ENCODE results near the gene PQBP1.

Gene PQBP1

GRCh38 chrX:48890934-48891401 is 6.8 kb upstream of the PQBP1 start:
- no peak overlapping the region for H3K27ac ChIP-seq (ENCODE audit: low read length)
- H3K9me3 ChIP-seq (ENCODE audit: insufficient read depth, low read depth, low read length), result no peaks in the 10 kb centered on the region
- H3K36me3 ChIP-seq (ENCODE audit: insufficient read depth, low read depth, low read length), result peaks cover 24% of the 10 kb centered on the region; the same call in 1 of the 2 replicates
- no peaks in the 10 kb centered on the region for H3K27me3 ChIP-seq (ENCODE audit: insufficient read depth, low read length)
- H3K4me3 ChIP-seq (ENCODE audit: low read length), result peak overlapping the region; percentile 61
- H3K4me1 ChIP-seq (ENCODE audit: insufficient read depth, low read length), result no peaks in the 10 kb centered on the region
- peak overlapping the region; percentile 20; the same call in 1 of the 2 replicates for H3K9ac ChIP-seq (ENCODE audit: low read depth, low read length)

- no peak overlapping the region for H3K27ac ChIP-seq (ENCODE audit: low read length)
Observed at GRCh38 chrX:48891402-48892288, 6.1 kb upstream of the PQBP1 start.

GRCh38 chrX:48892896-48893295 is 4.8 kb upstream of the PQBP1 start:
- H3K27me3 ChIP-seq (ENCODE audit: insufficient read depth, low read length), result no peaks in the 10 kb centered on the region
- H3K9ac ChIP-seq (ENCODE audit: low read depth, low read length), result no peak overlapping the region

More at GRCh38 chrX:48891402-48892288, 6.1 kb upstream of the PQBP1 start:
- no peaks in the 10 kb centered on the region for H3K9me3 ChIP-seq (ENCODE audit: insufficient read depth, low read depth, low read length)
- peaks cover 3% of the 10 kb centered on the region; the same call in 1 of the 2 replicates for H3K4me1 ChIP-seq (ENCODE audit: insufficient read depth, low read length)
- H3K4me3 ChIP-seq (ENCODE audit: low read length), result peak overlapping the region; percentile 61; the same call in 1 of the 2 replicates
- H3K9ac ChIP-seq (ENCODE audit: low read depth, low read length), result peak overlapping the region; percentile 20; the same call in 1 of the 2 replicates
- H3K27me3 ChIP-seq (ENCODE audit: insufficient read depth, low read length), result no peaks in the 10 kb centered on the region
- peaks cover 24% of the 10 kb centered on the region; the same call in 1 of the 2 replicates for H3K36me3 ChIP-seq (ENCODE audit: insufficient read depth, low read depth, low read length)

GRCh38 chrX:48893556-48894348 is 4.0 kb upstream of the PQBP1 start:
- no peaks in the 10 kb centered on the region for H3K27me3 ChIP-seq (ENCODE audit: insufficient read depth, low read length)
- no peak overlapping the region for H3K27ac ChIP-seq (ENCODE audit: low read length)
- no peak overlapping the region for H3K9ac ChIP-seq (ENCODE audit: low read depth, low read length)
- peaks cover 24% of the 10 kb centered on the region; the same call in 1 of the 2 replicates for H3K36me3 ChIP-seq (ENCODE audit: insufficient read depth, low read depth, low read length)
- no peaks in the 10 kb centered on the region for H3K9me3 ChIP-seq (ENCODE audit: insufficient read depth, low read depth, low read length)
- H3K4me3 ChIP-seq (ENCODE audit: low read length), result no peak overlapping the region
- peaks cover 3% of the 10 kb centered on the region; the same call in 1 of the 2 replicates for H3K4me1 ChIP-seq (ENCODE audit: insufficient read depth, low read length)

More at GRCh38 chrX:48892896-48893295, 4.8 kb upstream of the PQBP1 start:
- H3K4me1 ChIP-seq (ENCODE audit: insufficient read depth, low read length), result peaks cover 3% of the 10 kb centered on the region; the same call in 1 of the 2 replicates
- no peaks in the 10 kb centered on the region for H3K9me3 ChIP-seq (ENCODE audit: insufficient read depth, low read depth, low read length)
- H3K36me3 ChIP-seq (ENCODE audit: insufficient read depth, low read depth, low read length), result peaks cover 24% of the 10 kb centered on the region; the same call in 1 of the 2 replicates
- no peak overlapping the region for H3K4me3 ChIP-seq (ENCODE audit: low read length)
- H3K27ac ChIP-seq (ENCODE audit: low read length), result no peak overlapping the region

- no peak overlapping the region for H3K4me3 ChIP-seq (ENCODE audit: low read length)
- no peaks in the 10 kb centered on the region for H3K9me3 ChIP-seq (ENCODE audit: insufficient read depth, low read depth, low read length)
- no peaks in the 10 kb centered on the region for H3K27me3 ChIP-seq (ENCODE audit: insufficient read depth, low read length)
- H3K36me3 ChIP-seq (ENCODE audit: insufficient read depth, low read depth, low read length), result peaks cover 32% of the 10 kb centered on the region; the same call in 1 of the 2 replicates
- H3K4me1 ChIP-seq (ENCODE audit: insufficient read depth, low read length), result peaks cover 3% of the 10 kb centered on the region; the same call in 1 of the 2 replicates
- no peak overlapping the region for H3K9ac ChIP-seq (ENCODE audit: low read depth, low read length)
- H3K27ac ChIP-seq (ENCODE audit: low read length), result no peak overlapping the region
Observed at GRCh38 chrX:48894891-48895290, 2.8 kb upstream of the PQBP1 start.

DNA sequence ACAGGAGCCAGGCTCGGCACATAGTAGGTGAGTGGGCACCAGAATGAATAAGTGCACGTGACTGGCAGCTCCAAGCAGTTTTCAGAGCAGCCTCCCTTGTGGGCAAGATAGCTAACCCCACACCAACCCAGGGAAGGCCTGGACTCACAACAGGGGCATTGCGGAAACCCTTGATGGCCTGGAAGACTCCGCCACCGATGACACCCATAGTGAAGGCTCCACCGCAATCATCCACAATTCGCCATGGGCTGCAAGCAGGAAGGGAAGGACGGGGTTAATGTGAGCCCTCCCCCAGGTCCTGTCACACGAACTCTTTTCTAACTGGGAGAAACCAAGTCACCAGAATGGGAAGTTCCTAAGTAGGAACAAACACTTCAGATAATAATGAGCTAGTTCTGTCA is 1.1 kb upstream of the PQBP1 start:
- H3K27me3 ChIP-seq (ENCODE audit: insufficient read depth, low read length), result no peaks in the 10 kb centered on the region
- peak overlapping the region; percentile 91 for H3K4me3 ChIP-seq (ENCODE audit: low read length)
- H3K4me1 ChIP-seq (ENCODE audit: insufficient read depth, low read length), result peaks cover 3% of the 10 kb centered on the region; the same call in 1 of the 2 replicates
- no peak overlapping the region for H3K27ac ChIP-seq (ENCODE audit: low read length)
- no peaks in the 10 kb centered on the region for H3K9me3 ChIP-seq (ENCODE audit: insufficient read depth, low read depth, low read length)
- H3K36me3 ChIP-seq (ENCODE audit: insufficient read depth, low read depth, low read length), result peaks cover 41% of the 10 kb centered on the region
- H3K9ac ChIP-seq (ENCODE audit: low read depth, low read length), result peak overlapping the region; percentile 92

DNA sequence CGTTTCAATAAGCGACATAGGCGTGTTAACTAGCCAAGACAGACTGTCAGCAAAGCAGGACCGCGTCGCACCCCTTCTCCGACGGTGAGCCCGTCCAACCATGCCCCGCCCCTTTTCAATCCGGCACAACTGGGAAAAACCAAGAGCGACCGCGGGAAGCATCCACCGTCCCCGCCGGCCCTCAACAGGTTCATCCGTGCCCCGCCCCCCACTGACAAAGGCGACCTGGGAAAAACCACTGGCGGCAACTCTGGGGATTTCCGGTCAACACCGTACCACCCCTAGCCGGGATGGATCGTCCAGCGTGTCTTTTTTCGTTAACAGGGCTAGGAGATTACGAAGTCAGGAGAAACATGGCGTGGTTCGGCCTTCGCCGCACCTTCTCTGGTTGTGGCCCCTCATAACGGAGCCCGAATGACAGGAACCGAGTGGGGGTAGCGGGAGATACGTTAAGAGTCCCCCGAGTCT is 539 bp upstream of the PQBP1 start:
- Histone ChIP-seq H3K9me3 (ENCODE audit: insufficient read depth, low read depth, low read length) (no peaks in the 10 kb centered on the region), H3K36me3 (ENCODE audit: insufficient read depth, low read depth, low read length) (peaks cover 47% of the 10 kb centered on the region), H3K4me1 (ENCODE audit: insufficient read depth, low read length) (peaks cover 3% of the 10 kb centered on the region; the same call in 1 of the 2 replicates), H3K9ac (ENCODE audit: low read depth, low read length) (peak overlapping the region; percentile 92), H3K27me3 (ENCODE audit: insufficient read depth, low read length) (no peaks in the 10 kb centered on the region), H3K4me3 (ENCODE audit: low read length) (peak overlapping the region; percentile 91), H3K27ac (ENCODE audit: low read length) (peak overlapping the region; percentile 27)

DNA sequence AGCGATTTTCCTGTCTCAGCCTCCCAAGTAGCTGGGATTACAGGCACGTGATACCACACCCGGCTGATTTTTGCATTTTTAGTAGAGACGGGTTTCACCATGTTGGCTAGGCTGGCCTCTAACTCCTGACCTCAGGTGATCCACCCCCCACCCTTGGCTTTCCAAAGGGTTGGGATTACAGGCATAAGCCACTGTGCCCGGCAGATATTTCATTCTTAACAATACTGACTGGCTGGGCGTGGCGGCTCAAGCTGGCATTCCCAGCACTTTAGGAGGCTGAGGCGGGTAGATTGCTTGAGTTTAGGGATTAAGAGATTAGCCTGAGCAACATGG is 1.3 kb downstream of the PQBP1 start:
- Histone ChIP-seq H3K4me3 (ENCODE audit: low read length) (no peak overlapping the region), H3K27me3 (ENCODE audit: insufficient read depth, low read length) (no peaks in the 10 kb centered on the region), H3K4me1 (ENCODE audit: insufficient read depth, low read length) (peaks cover 3% of the 10 kb centered on the region; the same call in 1 of the 2 replicates), H3K9ac (ENCODE audit: low read depth, low read length) (no peak overlapping the region), H3K9me3 (ENCODE audit: insufficient read depth, low read depth, low read length) (no peaks in the 10 kb centered on the region), H3K27ac (ENCODE audit: low read length) (no peak overlapping the region), H3K36me3 (ENCODE audit: insufficient read depth, low read depth, low read length) (peaks cover 56% of the 10 kb centered on the region)

GRCh38 chrX:48901069-48901468 is 3.3 kb downstream of the PQBP1 start:
- peaks cover 49% of the 10 kb centered on the region for H3K36me3 ChIP-seq (ENCODE audit: insufficient read depth, low read depth, low read length)
- no peak overlapping the region for H3K9ac ChIP-seq (ENCODE audit: low read depth, low read length)
- H3K9me3 ChIP-seq (ENCODE audit: insufficient read depth, low read depth, low read length), result no peaks in the 10 kb centered on the region
- H3K4me3 ChIP-seq (ENCODE audit: low read length), result no peak overlapping the region
- H3K27ac ChIP-seq (ENCODE audit: low read length), result no peak overlapping the region
- peaks cover 3% of the 10 kb centered on the region; the same call in 1 of the 2 replicates for H3K4me1 ChIP-seq (ENCODE audit: insufficient read depth, low read length)
- H3K27me3 ChIP-seq (ENCODE audit: insufficient read depth, low read length), result no peaks in the 10 kb centered on the region

GRCh38 chrX:48902135-48902534 is 4.4 kb downstream of the PQBP1 start:
- Histone ChIP-seq H3K27me3 (ENCODE audit: insufficient read depth, low read length) (no peaks in the 10 kb centered on the region), H3K4me1 (ENCODE audit: insufficient read depth, low read length) (no peaks in the 10 kb centered on the region), H3K9me3 (ENCODE audit: insufficient read depth, low read depth, low read length) (no peaks in the 10 kb centered on the region), H3K4me3 (ENCODE audit: low read length) (no peak overlapping the region), H3K9ac (ENCODE audit: low read depth, low read length) (no peak overlapping the region), H3K36me3 (ENCODE audit: insufficient read depth, low read depth, low read length) (peaks cover 55% of the 10 kb centered on the region), H3K27ac (ENCODE audit: low read length) (no peak overlapping the region)

DNA sequence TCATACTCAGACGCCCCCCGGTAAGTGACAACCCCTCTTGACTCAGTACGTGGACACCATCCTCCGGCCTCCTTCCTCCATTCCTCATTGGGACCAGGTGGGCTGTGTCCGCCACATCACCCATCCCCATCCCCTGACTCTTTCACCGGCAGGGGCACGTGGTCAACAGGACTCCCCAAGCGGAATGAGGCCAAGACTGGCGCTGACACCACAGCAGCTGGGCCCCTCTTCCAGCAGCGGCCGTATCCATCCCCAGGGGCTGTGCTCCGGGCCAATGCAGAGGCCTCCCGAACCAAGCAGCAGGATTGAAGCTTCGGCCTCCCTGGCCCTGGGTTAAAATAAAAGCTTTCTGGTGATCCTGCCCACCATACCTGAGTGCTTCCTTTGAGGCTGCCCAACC is 5.0 kb downstream of the PQBP1 start:
- Histone ChIP-seq H3K27me3 (ENCODE audit: insufficient read depth, low read length) (no peaks in the 10 kb centered on the region), H3K9me3 (ENCODE audit: insufficient read depth, low read depth, low read length) (no peaks in the 10 kb centered on the region), H3K4me3 (ENCODE audit: low read length) (no peak overlapping the region), H3K4me1 (ENCODE audit: insufficient read depth, low read length) (no peaks in the 10 kb centered on the region), H3K27ac (ENCODE audit: low read length) (no peak overlapping the region), H3K9ac (ENCODE audit: low read depth, low read length) (no peak overlapping the region), H3K36me3 (ENCODE audit: insufficient read depth, low read depth, low read length) (peaks cover 55% of the 10 kb centered on the region)
